Right cardiac atrium (tissue), 5 donors: ENCODE measurements around the gene RPS6KA2. TPM values are rescaled to one million over a fixed set of nuclear protein-coding genes. Genes with fewer than 3 reads are reported as not detected.

Experiments
- ATAC-seq, 2 donors: fragments of 200-7000 bp; cut with Tn5 transposase; one replicate each; pipeline versions ENCODE4 v1.8.0 to v1.9.1; 2020; ENCODE audit warnings: moderate library complexity in 2 of 2, mild to moderate bottlenecking in 1 of 2
- DNase-seq, 3 donors: peaks; one replicate each; pipeline ENCODE4 v3.0.0-alpha.2; 2020
- H3K27ac ChIP-seq: one replicate; pipeline ENCODE4 v1.5.1; 2013; ENCODE audit warnings: mild to moderate bottlenecking, low read length, control low read depth, moderate library complexity
- H3K27me3 ChIP-seq: one replicate; pipeline ENCODE4 v1.6.1; 2013; ENCODE audit not compliant: control insufficient read depth, insufficient read depth
- H3K4me1 ChIP-seq: one replicate; pipeline ENCODE4 v1.6.1; 2013; ENCODE audit warnings: low read length; ENCODE audit not compliant: control insufficient read depth, insufficient read depth
- H3K4me3 ChIP-seq: one replicate; pipeline ENCODE4 v1.5.1; 2013; ENCODE audit warnings: low read length, control low read depth
- H3K9me3 ChIP-seq: one replicate; pipeline ENCODE4 v1.6.1; 2013; ENCODE audit warnings: low read length; ENCODE audit not compliant: control insufficient read depth
- WGBS: extraction: QIAGEN DNeasy Blood & Tissue Kit; methylation state at CpG from one replicate; pipeline ENCODE4 v1.1.7; 2013; 5-methylcytosine and 5-hydroxymethylcytosine counted together
- intact Hi-C, 4 donors: fragments of 100-400 bp; cut with DNase I; formaldehyde crosslinking; loops; one replicate each; pipeline versions ENCODE4 v1.11.0 to v1.14.0; 2022 to 2023
- polyA plus RNA-seq: library from polyadenylated mRNA; stranded (reverse); fragments of 200-250 nt; gene quantifications from one replicate; pipeline ENCODE4 v1.2.3, GENCODE V29; 2013
- total RNA-seq, 4 donors: library from RNA; stranded (reverse); fragmentation: NEBNext Ultra II Directional; extraction: Animal tissue kit (Norgen Biotek cat#: 25700); gene quantifications; one replicate each; pipeline ENCODE4 v1.2.1, GENCODE V29; 2021
- donor health status: healthy with polysubstance abuse.
- donor health status: DM: no; HTN: yes; CAD: no.
- donor health status: DM: no; HTN: no; CAD: no.
- donor health status: DM: no; HTN: yes; CAD: no; lungs with severe emphysema.
- donor health status: DM: yes; HTN: yes; CAD: no.

RPS6KA2 gene
- total and polyA plus RNA-seq, 5 donors, result 34.0 to 80.9 (median 65.3) TPM

GRCh38 chr6:166435574-166435973, 191.5 kb downstream of the RPS6KA2 start:
- Histone ChIP-seq H3K9me3 (no peaks in the 10 kb centered on the region), H3K4me1 (no peaks in the 10 kb centered on the region), H3K27me3 (no peaks in the 10 kb centered on the region), H3K4me3 (no peak overlapping the region), H3K27ac (no peak overlapping the region)
- DNase-seq (peak; percentile 37 to 65 (median 65)), ATAC-seq (peak in 1 of 2 donors; percentile 27)
- WGBS, result 53% methylated on average over 10 of the region's 10 CpGs
- intact Hi-C loops, result no loop called here

- Histone ChIP-seq H3K9me3 (no peaks in the 10 kb centered on the region), H3K4me1 (no peaks in the 10 kb centered on the region), H3K27me3 (no peaks in the 10 kb centered on the region), H3K4me3 (no peak overlapping the region), H3K27ac (no peak overlapping the region)
- DNase-seq (no peak), ATAC-seq (no peak)
- intact Hi-C loops, result no loop called here
- 86% methylated on average over 5 of the region's 5 CpGs for WGBS
Observed at GRCh38 chr6:166434336-166434735, 192.7 kb downstream of the RPS6KA2 start.

DNA sequence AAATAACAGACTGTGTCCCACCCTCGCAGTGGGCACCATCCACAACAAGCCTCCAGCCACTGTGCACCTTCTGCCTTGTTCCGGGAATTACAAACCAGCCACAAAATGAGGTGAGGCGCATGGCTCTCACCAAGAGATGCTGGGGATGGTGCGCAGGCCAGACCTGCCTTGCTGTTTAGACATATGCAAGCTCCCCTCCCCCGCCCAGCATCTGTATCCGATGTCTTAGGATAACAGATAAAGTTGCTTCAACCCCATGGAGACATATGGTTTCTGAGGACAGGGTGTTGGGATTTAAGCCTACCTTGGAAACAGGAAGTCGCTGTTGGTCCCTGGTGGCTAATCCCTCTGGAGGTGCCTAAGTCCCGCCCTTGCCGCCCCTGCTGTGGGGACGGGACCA, 194.0 kb downstream of the RPS6KA2 start:
- no peaks in the 10 kb centered on the region for H3K9me3 ChIP-seq
- H3K4me1 ChIP-seq, result no peaks in the 10 kb centered on the region
- WGBS, result 94% methylated on average over 10 of the region's 10 CpGs
- ATAC-seq (no peak), DNase-seq (no peak)
- H3K27me3 ChIP-seq, result no peaks in the 10 kb centered on the region
- H3K27ac ChIP-seq, result no peak overlapping the region
- no peak overlapping the region for H3K4me3 ChIP-seq
- intact Hi-C loops, result no loop called here

- 96% methylated on average over 17 of the region's 17 CpGs for WGBS
Observed at GRCh38 chr6:166430269-166430668, 196.8 kb downstream of the RPS6KA2 start.

GRCh38 chr6:166424431-166424830, 202.6 kb downstream of the RPS6KA2 start:
- Histone ChIP-seq H3K27ac (no peak overlapping the region), H3K27me3 (no peaks in the 10 kb centered on the region), H3K9me3 (no peaks in the 10 kb centered on the region), H3K4me3 (no peak overlapping the region), H3K4me1 (no peaks in the 10 kb centered on the region)
- DNase-seq (no peak), ATAC-seq (no peak)
- WGBS, result 89% methylated on average over 12 of the region's 12 CpGs
- intact Hi-C loops, result no loop called here

More at GRCh38 chr6:166430269-166430668, 196.8 kb downstream of the RPS6KA2 start:
- intact Hi-C loops, result no loop called here
- Histone ChIP-seq H3K9me3 (no peaks in the 10 kb centered on the region), H3K27me3 (no peaks in the 10 kb centered on the region), H3K4me3 (no peak overlapping the region), H3K27ac (no peak overlapping the region), H3K4me1 (no peaks in the 10 kb centered on the region)
- DNase-seq, result no peak
- no peak for ATAC-seq

DNA sequence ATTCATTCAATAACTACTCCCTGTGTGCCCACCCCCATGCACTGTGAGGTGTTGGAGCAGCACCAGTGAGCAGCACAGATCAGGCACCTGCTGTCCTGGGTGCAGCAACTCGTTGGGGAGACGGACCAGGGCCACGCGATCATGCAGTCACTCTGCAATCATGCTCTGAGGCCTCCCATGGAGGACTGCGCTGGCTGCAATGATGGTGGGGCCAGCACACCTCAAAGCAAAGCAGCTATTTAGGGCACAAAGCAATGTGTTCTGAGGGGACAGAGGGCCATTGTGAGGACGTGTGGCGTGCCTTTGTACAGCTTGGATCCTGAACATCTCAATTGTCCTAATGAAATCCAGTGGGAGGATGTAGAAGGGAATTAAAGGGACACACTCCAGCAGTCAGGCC, 203.3 kb downstream of the RPS6KA2 start:
- no peaks in the 10 kb centered on the region for H3K9me3 ChIP-seq
- intact Hi-C loops, result no loop called here
- no peak for DNase-seq
- H3K27me3 ChIP-seq, result no peaks in the 10 kb centered on the region
- H3K4me1 ChIP-seq, result no peaks in the 10 kb centered on the region
- 85% methylated on average over 7 of the region's 7 CpGs for WGBS
- ATAC-seq, result peak in 1 of 2 donors; percentile 21
- no peak overlapping the region for H3K27ac ChIP-seq
- no peak overlapping the region for H3K4me3 ChIP-seq

DNA sequence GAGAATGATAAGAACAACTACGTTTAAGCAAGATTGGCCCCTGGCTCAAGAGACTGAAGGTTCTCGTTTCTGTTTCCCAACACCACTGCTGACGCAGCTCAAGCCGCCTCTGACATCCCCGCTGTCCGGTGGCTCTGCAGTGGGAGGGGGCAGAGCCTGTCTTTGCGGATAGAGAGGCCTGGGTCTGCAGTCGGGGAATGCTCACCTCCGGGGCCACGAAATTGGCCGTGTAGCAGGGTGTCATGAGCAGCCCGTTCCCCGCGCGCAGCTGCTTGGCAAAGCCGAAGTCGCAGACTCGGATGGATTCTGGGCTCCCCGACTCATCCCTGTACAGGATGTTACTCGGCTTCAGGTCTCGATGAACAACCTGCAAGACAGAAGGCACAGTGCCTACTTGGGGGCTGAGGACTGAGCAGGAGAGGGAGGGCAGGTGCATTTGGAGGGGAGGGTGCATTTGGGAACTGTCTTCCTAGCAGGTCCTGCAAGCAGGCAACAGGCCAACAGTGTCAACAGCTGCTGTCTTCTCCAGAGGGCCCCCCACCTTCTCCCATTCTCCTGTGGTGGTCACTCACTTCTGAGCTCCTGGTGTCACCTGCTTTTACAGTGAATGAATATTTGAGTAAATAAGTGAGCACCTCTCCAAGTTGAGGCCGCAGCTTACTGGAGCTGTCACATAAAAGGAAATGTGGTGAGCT, 203.9 kb downstream of the RPS6KA2 start:
- Histone ChIP-seq H3K9me3 (no peaks in the 10 kb centered on the region), H3K4me1 (no peaks in the 10 kb centered on the region), H3K27ac (no peak overlapping the region), H3K27me3 (no peaks in the 10 kb centered on the region), H3K4me3 (no peak overlapping the region)
- intact Hi-C loops, result no loop called here
- DNase-seq (no peak), ATAC-seq (no peak)
- WGBS, result 92% methylated on average over 22 of the region's 22 CpGs

DNA sequence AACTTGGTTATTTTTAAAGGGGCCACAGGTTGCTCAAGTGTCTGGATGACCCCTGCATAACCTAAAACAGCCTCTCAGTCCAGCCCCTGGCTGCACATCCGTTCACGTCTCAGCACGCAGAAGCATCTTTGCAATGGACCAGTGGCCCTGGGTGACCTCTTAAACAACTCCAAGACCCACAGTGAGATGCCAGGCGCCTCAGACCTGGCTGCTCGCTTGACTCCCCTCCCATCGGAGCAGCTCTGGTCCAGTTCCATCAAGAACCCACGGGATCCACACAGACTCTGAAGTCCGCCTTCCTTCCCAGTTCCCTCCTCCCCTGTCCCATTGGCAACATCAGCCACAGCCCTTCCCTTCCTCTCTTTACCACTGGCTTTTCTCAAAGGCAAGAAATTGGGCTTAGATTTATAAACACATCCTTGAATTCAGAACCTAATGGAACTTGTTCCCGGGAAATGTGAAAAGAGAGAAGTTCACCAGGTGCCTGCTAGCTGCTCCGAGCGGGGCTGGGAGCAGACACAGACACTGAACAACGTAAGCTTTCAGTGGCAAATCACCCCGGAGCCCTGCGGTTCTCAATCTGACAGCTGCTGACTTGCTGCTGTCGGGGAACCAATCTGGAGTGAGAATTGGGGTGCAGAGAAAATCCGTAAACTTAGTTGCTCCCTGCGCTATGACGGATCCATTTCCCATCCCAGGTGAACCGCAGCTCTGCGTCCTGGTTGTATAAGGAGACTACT, 204.7 kb downstream of the RPS6KA2 start:
- Histone ChIP-seq H3K27ac (no peak overlapping the region), H3K27me3 (no peaks in the 10 kb centered on the region), H3K4me3 (no peak overlapping the region), H3K4me1 (no peaks in the 10 kb centered on the region), H3K9me3 (no peaks in the 10 kb centered on the region)
- 94% methylated on average over 20 of the region's 20 CpGs for WGBS
- ATAC-seq (no peak), DNase-seq (no peak)
- intact Hi-C loops, result no loop called here

GRCh38 chr6:166420351-166420750, 206.7 kb downstream of the RPS6KA2 start:
- no peaks in the 10 kb centered on the region for H3K4me1 ChIP-seq
- H3K27ac ChIP-seq, result no peak overlapping the region
- no peak overlapping the region for H3K4me3 ChIP-seq
- 53% methylated on average over 6 of the region's 6 CpGs for WGBS
- intact Hi-C loops, result no loop called here
- no peaks in the 10 kb centered on the region for H3K27me3 ChIP-seq
- no peaks in the 10 kb centered on the region for H3K9me3 ChIP-seq
- DNase-seq (no peak), ATAC-seq (peak; percentile 67 to 85)

- ATAC-seq (no peak), DNase-seq (no peak)
- no peak overlapping the region for H3K27ac ChIP-seq
- 94% methylated on average over 15 of the region's 15 CpGs for WGBS
- intact Hi-C loops, result no loop called here
- no peaks in the 10 kb centered on the region for H3K9me3 ChIP-seq
- no peaks in the 10 kb centered on the region for H3K27me3 ChIP-seq
- H3K4me1 ChIP-seq, result no peaks in the 10 kb centered on the region
- no peak overlapping the region for H3K4me3 ChIP-seq
Observed at GRCh38 chr6:166419717-166420116, 207.3 kb downstream of the RPS6KA2 start.

- Histone ChIP-seq H3K9me3 (no peaks in the 10 kb centered on the region), H3K27me3 (no peaks in the 10 kb centered on the region), H3K4me1 (no peaks in the 10 kb centered on the region), H3K27ac (no peak overlapping the region), H3K4me3 (no peak overlapping the region)
- intact Hi-C loops, result no loop called here
- WGBS, result 82% methylated on average over 7 of the region's 7 CpGs
- DNase-seq, result no peak
- ATAC-seq, result no peak
Observed at GRCh38 chr6:166419286-166419685, 207.8 kb downstream of the RPS6KA2 start.
